Psoas muscle (tissue), 8 donors: ENCODE data around the gene CIC. TPM values are rescaled to one million over a fixed set of nuclear protein-coding genes. Genes with fewer than 3 reads are reported as not detected.

Experiments
- ATAC-seq, 4 donors: fragments of 200-7000 bp; cut with Tn5 transposase; one replicate each; pipeline ENCODE4 v1.9.1; 2020; ENCODE audit warnings: moderate library complexity in 3 of 4, mild to moderate bottlenecking in 2 of 4
- DNase-seq, 2 donors: peaks; one replicate each; pipeline ENCODE4 v3.0.0-alpha.2; 2020
- H3K27ac ChIP-seq: fragments of 200-600 bp; one replicate; pipeline ENCODE4 v1.8.0; 2022
- H3K27me3 ChIP-seq, 3 donors: fragments of 200-600 bp in 1 of 3; one replicate each; pipeline versions ENCODE4 v1.6.1 to v1.8.0; 2013 to 2022; ENCODE audit warnings: low read length in 2 of 3, mild to moderate bottlenecking in 2 of 3, moderate library complexity in 1 of 3; ENCODE audit not compliant: insufficient read depth in 3 of 3
- H3K36me3 ChIP-seq, 2 donors: fragments of 200-600 bp in 1 of 2; one replicate each; pipeline versions ENCODE4 v1.6.1 to v1.8.0; 2013 to 2022; ENCODE audit warnings: low read depth in 1 of 2, mild to moderate bottlenecking in 1 of 2, moderate library complexity in 1 of 2; ENCODE audit not compliant: insufficient read depth in 1 of 2
- H3K4me1 ChIP-seq: fragments of 200-600 bp; one replicate; pipeline ENCODE4 v1.8.0; 2022
- H3K4me3 ChIP-seq: fragments of 200-600 bp; one replicate; pipeline ENCODE4 v1.8.0; 2022; ENCODE audit warnings: mild to moderate bottlenecking
- H3K9me3 ChIP-seq: fragments of 200-600 bp; one replicate; pipeline ENCODE4 v1.8.0; 2022
- CTCF ChIP-seq: fragments of 200-600 bp; IDR thresholded peaks from one replicate; pipeline ENCODE4 v1.8.0; 2022; ENCODE audit warnings: antibody characterized with exemption
- WGBS, 3 donors: extraction: QIAGEN DNeasy Blood & Tissue Kit; methylation state at CpG; one replicate each; pipeline versions ENCODE4 v1.1.6 to v1.1.7; 2013; 5-methylcytosine and 5-hydroxymethylcytosine counted together
- intact Hi-C, 2 donors: fragments of 100-400 bp; cut with DNase I; formaldehyde crosslinking; loops; one replicate each; pipeline versions ENCODE4 v1.11.0 to v1.14.2; 2022
- polyA plus RNA-seq, 3 donors: library from polyadenylated mRNA; stranded (reverse); fragments of 200-250 nt; gene quantifications; one replicate each; pipeline ENCODE4 v1.2.3, GENCODE V29; 2013
- total RNA-seq, 4 donors: library from RNA; stranded (reverse); fragmentation: NEBNext Ultra II Directional in 2 of 4; extraction: Animal tissue kit (Norgen Biotek cat#: 25700) in 2 of 4; gene quantifications; one replicate each; pipeline versions ENCODE4 v1.2.1 to v1.2.4, GENCODE V29; 2021 to 2023
- donor health status: healthy with polysubstance abuse.
- donor health status: DM: no; HTN: no; CAD: no; lungs with moderate emphysema.
- donor health status: Bipolar disorder and iron deficiency.
- donor health status: healthy.
- donor health status: DM: yes; HTN: yes; CAD: no.
- donor health status: DM: no; HTN: no; CAD: no.
- donor health status: DM: no; HTN: no; CAD: no.
- donor health status: DM: yes; HTN: yes; CAD: no.

The CIC gene
- total and polyA plus RNA-seq, 7 donors = 17.1 to 55.0 (median 36.4) TPM

GRCh38 chr19:42229855-42230351 lies 39.1 kb upstream of the CIC start:
- Histone ChIP-seq H3K27me3 (no peaks in the 10 kb centered on the region), H3K36me3 (peaks cover 12 to 98% of the 10 kb centered on the region in 2 donors), H3K27ac (no peak overlapping the region), H3K9me3 (no peaks in the 10 kb centered on the region), H3K4me1 (no peaks in the 10 kb centered on the region), H3K4me3 (no peak overlapping the region)
- intact Hi-C loops = no loop called here
- ATAC-seq (no peak), DNase-seq (no peak)
- TF ChIP-seq CTCF = no peak
- WGBS, 3 donors = 44 to 53% (median 47%) methylated on average over 8 of the region's 8 CpGs

DNA sequence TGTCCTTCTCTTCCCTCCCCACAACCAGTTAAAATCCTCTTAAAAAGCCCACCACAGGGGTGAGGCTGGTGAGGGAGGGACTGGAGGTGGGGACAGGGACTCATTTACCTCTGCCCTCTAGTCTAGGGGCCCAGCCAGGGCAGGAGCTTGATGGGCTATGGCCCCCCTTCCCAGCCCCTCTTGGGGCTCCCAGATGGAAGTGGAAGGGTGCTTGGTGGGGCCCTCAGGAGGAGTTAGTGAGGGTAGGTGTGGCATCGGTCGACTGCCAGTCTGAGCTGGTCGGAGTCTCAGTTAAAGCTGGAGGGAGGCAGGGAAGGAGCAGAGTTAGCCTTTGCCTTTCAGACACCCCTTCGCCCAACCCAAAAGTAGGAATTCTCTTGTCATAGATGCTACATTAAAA lies 38.5 kb upstream of the CIC start:
- DNase-seq (no peak), ATAC-seq (no peak)
- Histone ChIP-seq H3K4me1 (no peaks in the 10 kb centered on the region), H3K36me3 (peaks cover 15 to 98% of the 10 kb centered on the region in 2 donors), H3K27me3 (no peaks in the 10 kb centered on the region), H3K9me3 (no peaks in the 10 kb centered on the region), H3K4me3 (no peak overlapping the region), H3K27ac (no peak overlapping the region)
- WGBS, 3 donors = 80 to 89% (median 83%) methylated on average over 4 of the region's 4 CpGs
- intact Hi-C loops = no loop called here
- TF ChIP-seq CTCF = no peak

DNA sequence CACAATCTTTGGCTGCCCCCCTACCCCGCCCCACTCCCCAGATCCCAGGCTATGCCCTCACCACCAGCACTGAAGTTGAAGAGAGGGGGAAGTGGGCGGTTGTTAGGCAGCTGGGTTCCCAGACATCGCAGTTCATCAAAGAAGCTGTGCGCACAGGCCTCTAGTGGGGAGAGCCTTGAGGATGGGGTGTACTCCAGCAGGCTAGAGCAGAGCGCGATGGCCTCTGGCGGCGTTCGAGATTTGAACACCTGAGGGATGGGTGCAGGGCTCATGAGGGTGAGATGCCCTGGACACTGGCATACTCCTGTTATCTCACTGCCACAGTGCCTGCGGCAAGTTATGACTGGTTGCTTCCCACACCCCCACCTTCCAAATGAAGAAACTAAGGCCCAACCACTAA lies 36.6 kb upstream of the CIC start:
- TF ChIP-seq CTCF = no peak
- H3K36me3 ChIP-seq = peaks cover 8 to 99% of the 10 kb centered on the region in 2 donors
- H3K9me3 ChIP-seq = no peaks in the 10 kb centered on the region
- whole genome bisulfite sequencing, 3 donors = 93 to 98% (median 94%) methylated on average over 10 of the region's 10 CpGs
- no peaks in the 10 kb centered on the region for H3K27me3 ChIP-seq
- H3K27ac ChIP-seq = no peak overlapping the region
- H3K4me1 ChIP-seq = no peaks in the 10 kb centered on the region
- ATAC-seq (no peak), DNase-seq (no peak)
- no peak overlapping the region for H3K4me3 ChIP-seq
- intact Hi-C loops = no loop called here

GRCh38 chr19:42233106-42233505 lies 35.9 kb upstream of the CIC start:
- peaks cover 8 to 99% of the 10 kb centered on the region in 2 donors for H3K36me3 ChIP-seq
- intact Hi-C loops = no loop called here
- DNase-seq (no peak), ATAC-seq (peak in 1 of 4 donors; percentile 19)
- no peaks in the 10 kb centered on the region for H3K4me1 ChIP-seq
- TF ChIP-seq CTCF = no peak
- WGBS, 3 donors = 51 to 68% (median 61%) methylated on average over 7 of the region's 7 CpGs
- no peaks in the 10 kb centered on the region for H3K9me3 ChIP-seq
- no peaks in the 10 kb centered on the region for H3K27me3 ChIP-seq
- no peak overlapping the region for H3K4me3 ChIP-seq
- H3K27ac ChIP-seq = no peak overlapping the region

GRCh38 chr19:42233678-42234292 lies 35.3 kb upstream of the CIC start:
- H3K4me1 ChIP-seq = no peaks in the 10 kb centered on the region
- H3K27ac ChIP-seq = no peak overlapping the region
- 84 to 89% (median 88%) methylated on average over 6 of the region's 6 CpGs for WGBS, 3 donors
- intact Hi-C loops = no loop called here
- H3K27me3 ChIP-seq = no peaks in the 10 kb centered on the region
- DNase-seq (no peak), ATAC-seq (no peak)
- TF ChIP-seq CTCF = no peak
- H3K36me3 ChIP-seq = peaks cover 8 to 97% of the 10 kb centered on the region in 2 donors
- H3K4me3 ChIP-seq = no peak overlapping the region
- no peaks in the 10 kb centered on the region for H3K9me3 ChIP-seq
